ENCODE results near the gene VASH2. TPM values are rescaled to one million over a fixed set of nuclear protein-coding genes. Genes with fewer than 3 reads are reported as not detected.

VASH2 gene
- total and polyA plus RNA-seq, 2 of the 8 experiments (the other 6 are each of a cell fraction or from before 2014, with no cell fraction given) = 44.0 to 187 TPM

- no peak for TF ChIP-seq E2F6 (IDR thresholded peaks at IDR 0.05)
- TF ChIP-seq TBP (IDR thresholded peaks at IDR 0.05; ENCODE audit: low read depth, low read length) = no peak
- no peak for TF ChIP-seq CTBP2 (IDR thresholded peaks at IDR 0.05; ENCODE audit: borderline replicate concordance, insufficient read depth, insufficient read length, low read length)
- no peak for TF ChIP-seq KDM1A (IDR thresholded peaks at IDR 0.05; ENCODE audit: borderline replicate concordance, low read length)
- TF ChIP-seq JUN (IDR thresholded peaks at IDR 0.05; ENCODE audit: low read depth, low read length) = no peak
- TF ChIP-seq ASH2L (IDR thresholded peaks at IDR 0.05; ENCODE audit: low read length) = no peak
- no peak for TF ChIP-seq TEAD4 (IDR thresholded peaks at IDR 0.05; ENCODE audit: low read depth, low read length)
- TF ChIP-seq CREB1 (IDR thresholded peaks at IDR 0.05) = no peak
- TF ChIP-seq MAFK (IDR thresholded peaks at IDR 0.05; ENCODE audit: low read depth, low read length) = no peak
- TF ChIP-seq SUZ12 (IDR thresholded peaks at IDR 0.05; ENCODE audit: low read length) = no peak
- TF ChIP-seq CBX5 (IDR thresholded peaks at IDR 0.05; ENCODE audit: low read depth, low read length) = no peak
These were observed 34.9 kb upstream of the VASH2 start (continued) for GRCh38 chr1:212915245-212916091.
